ENCODE results near the gene GREB1.

Gene GREB1

DNA sequence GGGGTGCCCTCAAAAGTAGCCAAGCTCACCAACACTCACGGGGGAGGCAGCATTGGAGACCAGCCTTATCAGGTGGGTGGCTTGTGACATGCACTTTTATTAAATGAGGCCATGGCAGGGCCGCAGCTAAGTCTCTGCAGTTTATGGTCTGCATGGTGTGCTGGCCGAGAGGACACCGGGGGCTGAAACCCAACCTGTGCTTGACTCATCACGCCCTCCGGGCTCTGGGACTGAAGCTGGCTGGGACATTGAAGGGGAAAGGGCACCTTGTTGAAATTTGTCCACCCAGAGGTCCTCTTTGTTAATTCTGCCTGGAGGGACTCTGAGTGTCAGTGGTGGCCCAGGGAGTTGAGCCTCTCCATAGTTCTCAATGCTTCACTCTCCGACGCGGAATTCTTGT lies 153.9 kb downstream of the GREB1 start:
- DNase-seq, result no peak

DNA sequence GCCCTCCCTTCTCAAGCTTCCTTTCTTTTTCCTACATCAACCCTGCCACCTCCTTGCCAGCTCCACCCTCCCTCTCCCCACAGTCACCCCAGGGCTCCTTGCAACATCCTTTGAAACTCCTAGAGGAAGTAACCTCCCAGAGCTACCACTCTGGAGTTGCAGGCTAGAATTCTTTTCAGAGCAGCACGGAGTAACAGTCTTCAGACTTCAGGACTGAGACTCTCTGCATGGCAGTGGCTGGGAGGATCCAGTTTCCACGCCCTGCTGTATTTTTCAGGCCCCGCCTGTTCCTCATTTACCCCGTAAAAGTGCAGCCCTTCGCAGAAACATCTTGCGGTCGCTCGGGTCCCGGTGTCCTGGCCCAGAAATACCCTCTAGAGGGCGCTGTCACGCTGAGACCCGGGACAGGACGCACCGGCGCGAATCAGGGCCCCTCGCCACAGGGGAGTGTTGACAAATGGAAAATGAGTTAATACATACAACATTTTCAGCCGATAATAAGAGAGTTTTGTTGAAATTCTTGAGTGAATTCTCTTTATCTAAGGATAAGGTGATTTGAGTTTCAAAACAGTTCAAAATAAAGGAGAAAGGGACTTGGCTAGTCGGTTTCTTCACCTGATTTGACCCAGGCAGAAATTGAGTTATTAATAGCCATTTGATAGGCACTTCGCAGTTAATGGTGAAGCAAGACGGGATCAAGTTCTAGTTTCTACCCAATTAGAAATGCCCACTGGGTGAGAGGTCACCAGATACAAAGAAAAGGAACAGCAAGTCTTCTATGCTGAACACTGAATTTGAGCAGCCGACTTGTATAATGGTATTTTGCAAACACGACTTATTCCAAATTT lies 154.6 kb downstream of the GREB1 start:
- no peak for DNase-seq

DNA sequence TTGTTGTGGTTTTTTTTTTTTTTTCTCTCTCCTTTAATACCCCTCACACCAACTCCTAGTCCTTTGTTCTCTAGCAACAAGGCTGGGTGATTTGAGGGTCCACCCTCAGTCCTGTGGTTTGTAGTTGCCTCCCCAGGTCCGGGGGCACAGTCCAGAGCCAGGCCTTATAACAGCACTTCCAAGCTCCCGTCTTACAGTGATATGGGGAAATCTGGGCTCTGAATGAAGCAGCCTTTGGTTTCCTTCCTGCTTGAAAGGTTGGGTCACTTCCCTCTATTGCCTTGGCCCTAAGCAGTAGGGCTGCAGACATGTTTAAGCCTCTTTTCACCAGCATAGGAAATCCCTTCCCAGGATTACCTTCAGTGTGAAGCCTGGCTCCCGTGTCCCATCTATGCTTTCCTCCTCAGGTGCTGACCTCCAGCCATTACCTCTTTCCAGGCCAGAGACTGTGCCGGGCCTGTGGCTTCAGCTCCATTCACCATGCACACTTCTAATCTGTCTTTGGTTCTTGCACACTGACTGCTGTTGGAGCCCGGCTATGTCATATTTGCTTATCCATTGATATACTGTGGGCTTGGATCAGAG lies 157.3 kb downstream of the GREB1 start:
- no peak for DNase-seq
